K562 (cell line): Measurements from ENCODE around the gene ODAD2. TPM values are rescaled to one million over a fixed set of nuclear protein-coding genes. Genes with fewer than 3 reads are reported as not detected.

Source experiments
- ATAC-seq: fragments of 200-7000 bp; cut with Tn5 transposase; 3 replicates; pipeline ENCODE4 v1.9.1; 2020; ENCODE audit warnings: moderate library complexity
- BruUV-seq: library from RNA; stranded (reverse); fragments of 400-500 nt; replicated peaks from 2 replicates; lab custom pipeline; 2021; lab: Mats Ljungman, UMichigan
- CTCF ChIA-PET: fragments of 300-600 bp; formaldehyde crosslinking; extraction: SDS; loops from one replicate; lab custom pipeline; 2021; ENCODE audit warnings: low intra/inter-chr PET ratio; lab: Yijun Ruan, JAX
- POLR2A ChIA-PET: fragments of 300-600, 350-650 bp; sonication (Branson Sonifier 250); formaldehyde crosslinking; extraction: SDS; loops from one replicate; lab custom pipeline; 2021; ENCODE audit warnings: antibody characterized with exemption, inconsistent platforms; lab: Yijun Ruan, JAX
- DNase-seq, 4 experiments: peaks; one replicate each; pipeline versions ENCODE4 v3.0.0 to v3.0.0-alpha.2; 2011 to 2018; ENCODE audit warnings: low spot score in 3 of 4, mixed read lengths in 3 of 4; ENCODE audit errors: extremely low read depth in 1 of 4
- FAIRE-seq: peaks from 2 replicates; lab custom pipeline; 2011; peaks lifted over from hg19 to GRCh38; lab: Jason Lieb, UNC
- H2AFZ ChIP-seq: 2 replicates; pipeline ENCODE4 v1.6.0; 2011; ENCODE audit warnings: low read depth, low read length, control low read depth, inconsistent platforms
- H3K27ac ChIP-seq: fragments of 200-600 bp; 3 replicates; pipeline ENCODE4 v1.8.0; 2011; ENCODE audit warnings: low read depth, mild to moderate bottlenecking, control low read depth, inconsistent platforms, low read length, moderate library complexity, mixed read lengths; ENCODE audit errors: extremely low read depth
- H3K27me3 ChIP-seq, 2 experiments: fragments of 300-600 bp in 1 of 2; 2 replicates in 1 of 2; 3 replicates in 1 of 2; pipeline versions ENCODE4 v1.6.0 to v1.8.0; 2011; ENCODE audit warnings: inconsistent platforms in 2 of 2, low read length in 2 of 2, mild to moderate bottlenecking in 1 of 2, mixed read lengths in 1 of 2, moderate library complexity in 1 of 2; ENCODE audit not compliant: control insufficient read depth in 2 of 2, insufficient read depth in 2 of 2
- H3K36me3 ChIP-seq: fragments of 300-600 bp; 3 replicates; pipeline ENCODE4 v1.8.0; 2011; ENCODE audit warnings: mild to moderate bottlenecking, low read length, inconsistent platforms; ENCODE audit not compliant: control insufficient read depth, insufficient read depth
- H3K4me1 ChIP-seq, 2 experiments: fragments of 200-600 bp in 1 of 2; replicated peaks in 1 of 2; 2 replicates in 1 of 2; 3 replicates in 1 of 2; pipeline versions ENCODE4 v1.5.1 to v1.8.0; 2011; ENCODE audit warnings: inconsistent platforms in 2 of 2, low read length in 2 of 2, mild to moderate bottlenecking in 1 of 2, mixed read lengths in 1 of 2, moderate library complexity in 1 of 2; ENCODE audit not compliant: control insufficient read depth in 2 of 2, insufficient read depth in 2 of 2
- H3K4me2 ChIP-seq: 2 replicates; pipeline ENCODE4 v1.6.1; 2011; ENCODE audit warnings: low read length, control low read depth, inconsistent platforms, mixed read lengths; ENCODE audit not compliant: insufficient read depth
- H3K4me3 ChIP-seq: fragments of 200-600 bp; sonication (generic), shearing (Covaris generic); 2 replicates; pipeline ENCODE4 v1.5.1; 2016; ENCODE audit warnings: control low read depth, inconsistent platforms
- H3K79me2 ChIP-seq: fragments of 200-600 bp; 3 replicates; pipeline ENCODE4 v1.8.0; 2011; ENCODE audit warnings: low read length, inconsistent platforms; ENCODE audit not compliant: control insufficient read depth, insufficient read depth
- H3K9ac ChIP-seq, 2 experiments: 2 replicates each; pipeline versions ENCODE4 v1.6.0 to v1.6.1; 2011; ENCODE audit warnings: low read depth in 2 of 2, low read length in 2 of 2, control low read depth in 1 of 2, inconsistent platforms in 1 of 2, mild to moderate bottlenecking in 1 of 2, mixed read lengths in 1 of 2; ENCODE audit not compliant: insufficient read depth in 1 of 2
- H3K9me1 ChIP-seq: one replicate; pipeline ENCODE4 v1.6.0; 2011; ENCODE audit warnings: inconsistent platforms, mild to moderate bottlenecking, low read length, moderate library complexity; ENCODE audit not compliant: control insufficient read depth, insufficient read depth
- H3K9me3 ChIP-seq: replicated peaks from 2 replicates; pipeline ENCODE4 v1.5.1; 2011; ENCODE audit warnings: low read depth, low read length, inconsistent platforms; ENCODE audit not compliant: control insufficient read depth, insufficient read depth
- H4K20me1 ChIP-seq: replicated peaks from 2 replicates; pipeline ENCODE4 v1.6.1; 2011; ENCODE audit warnings: low read length, inconsistent platforms, mixed read lengths; ENCODE audit not compliant: control insufficient read depth, insufficient read depth
- CREM ChIP-seq: IDR thresholded peaks from 2 replicates; pipeline ENCODE4 v1.6.1; 2014; ENCODE audit warnings: antibody characterized with exemption, low read depth
- E2F8 ChIP-seq: fragments of 450-650 bp; IDR thresholded peaks from 2 replicates; pipeline ENCODE4 v1.7.1; 2018; ENCODE audit warnings: mild to moderate bottlenecking, low read depth; ENCODE audit not compliant: partially characterized antibody
- NCOA2 ChIP-seq, 2 experiments: fragments of 450-650 bp; IDR thresholded peaks; 2 replicates each; pipeline ENCODE4 v1.6.1; 2018; ENCODE audit warnings: mild to moderate bottlenecking in 2 of 2, moderate library complexity in 1 of 2; ENCODE audit not compliant: partially characterized antibody in 2 of 2
- PTRF ChIP-seq: fragments of 450-650 bp; IDR thresholded peaks from 2 replicates; pipeline ENCODE4 v1.6.1; 2016; ENCODE audit warnings: mild to moderate bottlenecking, missing genetic modification characterization, missing compliant biosample characterization
- TCFL5 ChIP-seq: fragments of 250-450 bp; sonication (Bioruptor Pico); conservative IDR thresholded peaks from 2 replicates; pipeline ENCODE4 v1.6.1; 2021; ENCODE audit warnings: mild to moderate bottlenecking, moderate library complexity, matching md5 sums
- THAP7 ChIP-seq: fragments of 250-450 bp; sonication (Bioruptor Pico); IDR thresholded peaks from 2 replicates; pipeline ENCODE4 v1.5.0; 2021
- ZEB2 ChIP-seq: fragments of 450-650 bp; IDR thresholded peaks from 2 replicates; pipeline ENCODE4 v1.6.1; 2016
- ZFX ChIP-seq: sonication (generic); formaldehyde crosslinking; IDR thresholded peaks from 2 replicates; pipeline ENCODE4 v1.8.0; 2022; ENCODE audit warnings: mild to moderate bottlenecking, missing genetic modification reagents, moderate library complexity
- ZNF253 ChIP-seq: fragments of 250-450 bp; sonication (Bioruptor Pico); conservative IDR thresholded peaks from 2 replicates; pipeline ENCODE4 v1.6.1; 2021; ENCODE audit warnings: mild to moderate bottlenecking
- ZNF263 ChIP-seq: sonication (generic); formaldehyde crosslinking; IDR thresholded peaks from 2 replicates; pipeline ENCODE4 v1.8.0; 2022; ENCODE audit warnings: mild to moderate bottlenecking, missing genetic modification reagents, borderline replicate concordance
- ZNF780A ChIP-seq: fragments of 250-450 bp; sonication (Bioruptor Pico); IDR thresholded peaks from 2 replicates; pipeline ENCODE4 v1.5.0; 2021; ENCODE audit warnings: mild to moderate bottlenecking
- WGBS: fragments of 100-300 bp; shearing (Covaris generic); methylation state at CpG from one replicate; pipeline ENCODE4 v1.1.6; 2016; ENCODE audit warnings: low coverage, mixed read lengths; ENCODE audit not compliant: insufficient coverage; ENCODE audit errors: missing lambda C conversion rate; 5-methylcytosine and 5-hydroxymethylcytosine counted together
- in situ Hi-C: fragments of 300-500 bp; cut with MboI; formaldehyde crosslinking; loops from 4 replicates; pipeline ENCODE4 v1.15.0; 2018; ENCODE audit warnings: inconsistent platforms, mixed read lengths
- intact Hi-C: fragments of 100-400 bp; cut with micrococcal nuclease; formaldehyde crosslinking; loops from 2 replicates; pipeline ENCODE4 v1.14.2; 2022
- polyA plus RNA-seq, 8 experiments: library from polyadenylated mRNA; depleted of rRNA in 4 of 8; stranded (reverse) in 5 of 8; unstranded in 3 of 8; fragments of >200 nt; fragmentation: Nextera tagmentation in 2 of 8; fragmentation: Illumina TruSeq in 1 of 8; extraction: Ambion mirVana in 2 of 8; extraction: Trizol in 1 of 8; gene quantifications; 2 replicates each; pipeline versions ENCODE4 v1.2.1 to v1.2.3, GENCODE V29; 2011 to 2014; ENCODE audit warnings: inconsistent platforms in 1 of 8, missing spikeins in 1 of 8
- total RNA-seq, 7 experiments: library from RNA; depleted of rRNA in 6 of 7; stranded (reverse); fragments of >200 nt in 6 of 7; fragmentation: Illumina TruSeq in 2 of 7; extraction: Trizol in 2 of 7; gene quantifications; 2 replicates each; pipeline versions ENCODE4 v1.2.1 to v1.2.3, GENCODE V29; 2011 to 2021; ENCODE audit warnings: low replicate concordance in 1 of 7
- TF ChIP-seq, protein P1 (sequence below): fragments of 250-450 bp; sonication (Bioruptor Pico); IDR thresholded peaks from 2 replicates; pipeline ENCODE4 v1.5.0; 2021; ENCODE audit warnings: mild to moderate bottlenecking, moderate library complexity

Gene ODAD2
- total and polyA plus RNA-seq, 9 of the 15 experiments (the other 6 are each of a cell fraction or from before 2014, with no cell fraction given): not detected

- CTCF ChIA-PET: no interaction called here
- no peak overlapping the region for H3K27ac ChIP-seq
Measured at GRCh38 chr10:27834476-27834875, 164.4 kb downstream of the ODAD2 start.

DNA sequence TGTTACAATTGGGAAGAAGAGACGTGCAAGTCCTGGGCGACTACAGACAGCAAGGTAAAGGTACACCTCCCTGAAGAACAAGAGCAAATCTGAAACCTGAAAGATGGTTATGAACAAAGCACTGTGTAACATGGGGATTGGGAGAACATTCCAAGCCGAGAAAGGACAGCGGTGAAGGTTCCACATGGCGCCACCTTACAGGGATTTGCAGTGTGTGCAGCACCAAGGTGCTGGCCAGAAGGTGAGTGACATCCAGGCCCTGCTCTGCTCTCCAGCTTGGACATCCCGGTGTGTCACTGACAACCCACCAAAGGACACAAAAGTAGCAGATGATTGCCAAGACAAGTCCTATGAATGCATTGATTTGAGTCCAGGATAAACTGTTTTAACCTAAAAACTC, 165.1 kb downstream of the ODAD2 start:
- Histone ChIP-seq H3K27ac (no peak overlapping the region), H3K79me2 (no peaks in the 10 kb centered on the region), H3K4me1 (no peaks in the 10 kb centered on the region), H3K4me2 (no peak overlapping the region), H3K9me1 (no peaks in the 10 kb centered on the region), H3K9ac (no peak overlapping the region), H3K36me3 (no peaks in the 10 kb centered on the region), H2AFZ (no peak overlapping the region), H3K4me3 (no peak overlapping the region), H4K20me1 (no peaks in the 10 kb centered on the region), H3K27me3 (no peaks in the 10 kb centered on the region; a peak in 1 of 5 replicates), H3K9me3 (no peaks in the 10 kb centered on the region)
- DNase-seq (no peak), FAIRE-seq (no peak), ATAC-seq (no peak)
- ChIA-PET POLR2A (no interaction called here), CTCF (no interaction called here)
- in situ Hi-C loops: no loop called here
- BruUV-seq: no TSS peak
- WGBS: 0% methylated on average over 6 of the region's 6 CpGs
- intact Hi-C loops: no loop called here
- no peak for TF ChIP-seq THAP7
- TF ChIP-seq ZFX (CRISPR knock-in tag): no peak
- TF ChIP-seq CREM: no peak
- no peak for TF ChIP-seq PTRF (tag)
- no peak for TF ChIP-seq E2F8
- TF ChIP-seq, protein P1, sequence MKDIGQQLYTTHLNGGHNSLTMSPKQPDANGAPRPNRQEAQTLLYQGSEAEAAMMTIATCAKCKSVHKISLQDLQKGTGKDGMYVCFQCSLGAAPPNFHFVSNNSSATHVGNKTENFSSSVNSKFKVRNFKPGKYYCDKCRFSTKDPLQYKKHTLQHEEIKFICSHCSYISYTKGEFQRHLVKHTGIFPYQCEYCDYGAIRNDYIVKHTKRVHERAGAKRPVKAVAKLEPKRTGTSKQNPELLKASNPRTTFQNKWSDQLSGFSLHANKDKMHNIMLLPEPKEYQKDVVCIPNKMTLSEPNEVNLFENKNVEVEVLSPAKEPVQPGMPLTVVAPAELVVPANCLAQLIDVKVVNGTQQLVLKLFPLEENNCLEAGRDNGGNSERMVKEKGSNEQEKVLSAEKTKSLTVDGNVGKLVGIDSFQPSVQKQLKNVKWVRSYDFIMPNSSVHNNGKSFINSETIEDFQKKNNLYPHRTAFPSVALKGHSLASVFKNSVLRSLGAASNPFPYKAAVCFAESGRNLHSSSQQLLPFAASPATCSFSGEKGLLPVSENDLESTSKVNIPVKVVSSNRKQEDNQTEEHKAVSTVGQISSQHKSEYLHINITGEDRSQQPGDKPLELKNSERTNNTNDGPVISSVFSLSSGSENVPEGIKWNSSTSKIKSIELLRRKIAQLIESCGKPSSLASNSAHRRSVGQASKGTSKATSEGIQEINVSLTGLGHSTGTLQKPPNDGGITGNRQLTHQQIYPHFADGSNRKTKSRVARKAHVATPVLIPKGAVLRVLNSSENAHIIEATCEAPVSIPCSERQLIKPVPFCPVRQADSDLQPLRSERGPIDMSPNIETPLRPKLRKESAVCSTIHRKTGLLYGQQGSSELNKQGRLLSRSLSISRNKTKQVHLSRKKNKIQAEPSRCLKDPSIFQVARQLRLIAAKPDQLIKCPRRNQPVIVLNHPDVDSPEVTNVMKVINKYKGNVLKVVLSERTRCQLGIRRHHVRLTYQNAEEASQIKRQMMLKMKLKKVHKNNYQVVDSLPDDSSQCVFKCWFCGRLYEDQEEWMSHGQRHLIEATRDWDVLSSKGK (CRISPR knock-in tag): no peak
- no peak for TF ChIP-seq TCFL5 (CRISPR knock-in tag)
- TF ChIP-seq ZNF780A: no peak

More at GRCh38 chr10:27834476-27834875, 164.4 kb downstream of the ODAD2 start:
- 6% methylated on average over 3 of the region's 3 CpGs for WGBS
- Histone ChIP-seq H3K27me3 (no peaks in the 10 kb centered on the region; a peak in 1 of 5 replicates), H2AFZ (no peak overlapping the region), H3K36me3 (no peaks in the 10 kb centered on the region), H3K4me3 (no peak overlapping the region), H3K4me1 (no peaks in the 10 kb centered on the region), H4K20me1 (no peaks in the 10 kb centered on the region), H3K79me2 (no peaks in the 10 kb centered on the region), H3K9me3 (no peaks in the 10 kb centered on the region), H3K4me2 (no peak overlapping the region), H3K9me1 (no peaks in the 10 kb centered on the region), H3K9ac (no peak overlapping the region)
- in situ Hi-C loops: no loop called here
- DNase-seq (no peak), FAIRE-seq (no peak), ATAC-seq (no peak)
- BruUV-seq: no TSS peak
- intact Hi-C loops: no loop called here
- POLR2A ChIA-PET: no interaction called here
- TF ChIP-seq NCOA2 (IDR thresholded peaks at IDR 0.05; ENCODE audit: partially characterized antibody in 2 of 2) (no peak), ZNF253 (no peak), ZNF263 (CRISPR knock-in tag) (no peak), ZEB2 (no peak)
